HG03460 (cell line): ENCODE data around the gene PARVG.
"Not testable (repeated sequence)": the region's sequence is repeated elsewhere in the genome, so short reads cannot be mapped to it uniquely, and the experiment has no call there.

Experiments
- ATAC-seq: cut with Tn5 transposase; IDR thresholded peaks from one replicate; pipeline ENCODE4 v1.9.1; 2021; ENCODE audit not compliant: unreplicated experiment

The PARVG gene

GRCh38 chr22:44237290-44237689 lies 56.6 kb downstream of the PARVG start:
- no peak for ATAC-seq

- ATAC-seq: not testable (repeated sequence)
Observed at GRCh38 chr22:44241121-44241520, 60.4 kb downstream of the PARVG start.

- ATAC-seq: no peak
Observed at GRCh38 chr22:44242946-44243724, 62.4 kb downstream of the PARVG start.

GRCh38 chr22:44243761-44244160 lies 63.0 kb downstream of the PARVG start:
- no peak for ATAC-seq

- no peak for ATAC-seq
Observed at GRCh38 chr22:44244265-44244822, 63.6 kb downstream of the PARVG start.

- ATAC-seq: no peak
Observed at GRCh38 chr22:44245438-44245837, 64.7 kb downstream of the PARVG start.

- ATAC-seq: no peak
Observed at GRCh38 chr22:44245867-44246266, 65.1 kb downstream of the PARVG start.

- ATAC-seq: no peak
Observed at GRCh38 chr22:44246615-44247326, 66.0 kb downstream of the PARVG start.

GRCh38 chr22:44247346-44247745 lies 66.6 kb downstream of the PARVG start:
- ATAC-seq: no peak

GRCh38 chr22:44247923-44248892 lies 67.5 kb downstream of the PARVG start:
- no peak for ATAC-seq

GRCh38 chr22:44248926-44249325 lies 68.2 kb downstream of the PARVG start:
- ATAC-seq: no peak

GRCh38 chr22:44249376-44250147 lies 68.8 kb downstream of the PARVG start:
- ATAC-seq: no peak

- ATAC-seq: no peak
Observed at GRCh38 chr22:44254811-44255210, 74.1 kb downstream of the PARVG start.

GRCh38 chr22:44256085-44256484 lies 75.4 kb downstream of the PARVG start:
- ATAC-seq: no peak

- no peak for ATAC-seq
Observed at GRCh38 chr22:44256556-44257485, 76.1 kb downstream of the PARVG start.
